Activated CD8-positive, alpha-beta memory T cell treated with anti-CD3 and anti-CD28 coated beads for 36 hours (primary cell): ENCODE results near the gene NXPH2. TPM values are rescaled to one million over a fixed set of nuclear protein-coding genes. Genes with fewer than 3 reads are reported as not detected.
"Not testable (repeated sequence)": the region's sequence is repeated elsewhere in the genome, so short reads cannot be mapped to it uniquely, and the experiment has no call there.

Source experiments
- CTCF ChIA-PET: fragments of 350-600 bp; sonication (Branson Sonifier 250); formaldehyde crosslinking; loops from one replicate; lab custom pipeline; 2021; ENCODE audit warnings: antibody characterized with exemption; lab: Charles Lee
- POLR2A ChIA-PET: fragments of 350-600 bp; sonication (Branson Sonifier 250); formaldehyde crosslinking; loops from one replicate; lab custom pipeline; 2021; ENCODE audit warnings: antibody characterized with exemption; lab: Charles Lee
- total RNA-seq, 2 experiments: library from RNA; stranded (reverse); gene quantifications; one replicate each; pipeline ENCODE4 v1.2.3, GENCODE V29; 2021

The NXPH2 gene
- total RNA-seq, 2 experiments from 2014 or later = not detected

- ChIA-PET POLR2A (no interaction called here), CTCF (no interaction called here)
Measured at GRCh38 chr2:138652378-138652777, 127.8 kb downstream of the NXPH2 start.

GRCh38 chr2:138649571-138649970, 130.6 kb downstream of the NXPH2 start:
- CTCF ChIA-PET = interaction anchor here (0.5 to 0.6 kb wide), 2 partner anchors 21 to 213 kb away, joined by 3 to 4 read pairs; no protein-coding TSS in a partner anchor
- POLR2A ChIA-PET = no interaction called here

GRCh38 chr2:138648606-138649005, 131.6 kb downstream of the NXPH2 start:
- ChIA-PET POLR2A (no interaction called here), CTCF (no interaction called here)

- POLR2A ChIA-PET, CTCF ChIA-PET: not testable (repeated sequence)
Measured at GRCh38 chr2:138644776-138645175, 135.4 kb downstream of the NXPH2 start.

GRCh38 chr2:138640921-138641676, 139.1 kb downstream of the NXPH2 start:
- ChIA-PET CTCF (interaction anchor here (0.7 kb wide), 1 partner anchor 50 kb away, joined by 3 read pairs; no protein-coding TSS in a partner anchor), POLR2A (no interaction called here)

- CTCF ChIA-PET = no interaction called here
Measured at GRCh38 chr2:138637686-138638085, 142.5 kb downstream of the NXPH2 start.

GRCh38 chr2:138637061-138637460, 143.1 kb downstream of the NXPH2 start:
- POLR2A ChIA-PET = no interaction called here
- CTCF ChIA-PET = no interaction called here

More at GRCh38 chr2:138637686-138638085, 142.5 kb downstream of the NXPH2 start:
- POLR2A ChIA-PET = no interaction called here

GRCh38 chr2:138633049-138633448, 147.1 kb downstream of the NXPH2 start:
- POLR2A ChIA-PET = no interaction called here
- CTCF ChIA-PET = no interaction called here

- ChIA-PET POLR2A (no interaction called here), CTCF (no interaction called here)
Measured at GRCh38 chr2:138632066-138632620, 148.0 kb downstream of the NXPH2 start.

- CTCF ChIA-PET = no interaction called here
- POLR2A ChIA-PET = no interaction called here
Measured at GRCh38 chr2:138630164-138630563, 150.0 kb downstream of the NXPH2 start.

- POLR2A ChIA-PET = no interaction called here
- CTCF ChIA-PET = no interaction called here
Measured at GRCh38 chr2:138626148-138626547, 154.0 kb downstream of the NXPH2 start.

GRCh38 chr2:138622613-138623012, 157.6 kb downstream of the NXPH2 start:
- POLR2A ChIA-PET = no interaction called here
- CTCF ChIA-PET = no interaction called here

- POLR2A ChIA-PET = no interaction called here
- CTCF ChIA-PET = no interaction called here
Measured at GRCh38 chr2:138621139-138621538, 159.1 kb downstream of the NXPH2 start.

- CTCF ChIA-PET = no interaction called here
Measured at GRCh38 chr2:138620431-138620830, 159.8 kb downstream of the NXPH2 start.

More at GRCh38 chr2:138620431-138620830, 159.8 kb downstream of the NXPH2 start:
- POLR2A ChIA-PET = no interaction called here
